Hepatic stellate cell (primary cell): ENCODE measurements around the gene KCNK5.
A peak's percentile ranks its signal among the peaks of the same experiment; 100 is the strongest.

Experiments used
- DNase-seq: peaks from one replicate; pipeline ENCODE4 v3.0.0; 2011; ENCODE audit warnings: low spot score

KCNK5 gene

DNA sequence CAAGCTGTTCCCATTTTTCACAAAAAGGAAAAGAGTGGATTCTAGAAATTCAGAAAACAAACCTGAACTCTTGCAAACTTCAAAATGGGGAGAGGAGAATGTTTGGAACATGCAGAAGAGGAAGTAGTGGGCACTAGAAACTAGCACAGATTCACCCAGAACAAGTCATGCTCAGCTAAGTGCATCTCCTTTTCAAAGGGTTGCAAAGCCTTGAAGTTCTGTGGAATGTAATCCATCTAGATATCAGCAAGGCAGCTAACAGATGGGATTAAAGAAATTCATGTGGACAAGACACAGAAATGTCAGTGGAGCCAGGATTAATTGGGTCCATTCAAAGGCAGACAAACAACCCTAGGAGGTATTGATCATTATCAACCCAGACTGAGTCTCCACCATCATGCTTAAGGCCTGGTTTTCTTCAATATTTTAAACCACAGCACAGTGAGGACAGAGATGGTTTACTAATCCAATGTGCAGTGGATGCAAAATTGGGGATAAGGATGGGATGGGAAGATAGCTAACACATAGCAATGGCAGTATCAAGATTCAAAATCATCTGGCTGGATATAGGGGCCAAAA is 31.3 kb downstream of the KCNK5 start:
- DNase-seq = no peak

- DNase-seq = no peak
Observed at GRCh38 chr6:39197521-39197920, 31.8 kb downstream of the KCNK5 start.

GRCh38 chr6:39196673-39197091 is 32.6 kb downstream of the KCNK5 start:
- DNase-seq = no peak

DNA sequence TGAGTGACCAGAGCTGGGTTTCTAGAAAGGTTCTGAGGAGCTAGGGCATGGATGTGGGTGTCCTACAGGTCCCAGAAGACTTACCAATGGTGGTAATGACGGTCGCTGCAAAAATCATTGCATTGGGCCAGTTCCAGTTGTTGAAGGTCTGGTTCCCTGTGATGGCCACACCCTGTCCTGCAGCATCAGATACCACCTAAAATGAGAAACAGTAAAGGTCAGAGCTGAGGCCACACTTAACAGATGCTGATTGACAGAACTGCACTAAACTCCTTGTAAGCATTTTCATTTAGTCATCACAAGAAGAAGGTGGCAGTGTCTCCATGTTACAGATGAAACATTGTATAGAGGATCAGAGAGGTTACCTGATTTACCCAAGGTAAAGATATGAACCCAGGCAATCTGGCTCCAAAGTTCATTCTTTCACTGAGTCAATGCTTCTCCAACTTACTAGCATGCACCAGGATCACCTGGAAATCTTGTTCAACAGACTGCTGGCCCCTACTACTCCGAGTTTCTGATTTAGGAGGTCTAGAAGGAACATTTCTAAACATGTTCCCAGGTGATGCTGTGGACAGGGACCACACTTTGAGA is 33.4 kb downstream of the KCNK5 start:
- DNase-seq = no peak

DNA sequence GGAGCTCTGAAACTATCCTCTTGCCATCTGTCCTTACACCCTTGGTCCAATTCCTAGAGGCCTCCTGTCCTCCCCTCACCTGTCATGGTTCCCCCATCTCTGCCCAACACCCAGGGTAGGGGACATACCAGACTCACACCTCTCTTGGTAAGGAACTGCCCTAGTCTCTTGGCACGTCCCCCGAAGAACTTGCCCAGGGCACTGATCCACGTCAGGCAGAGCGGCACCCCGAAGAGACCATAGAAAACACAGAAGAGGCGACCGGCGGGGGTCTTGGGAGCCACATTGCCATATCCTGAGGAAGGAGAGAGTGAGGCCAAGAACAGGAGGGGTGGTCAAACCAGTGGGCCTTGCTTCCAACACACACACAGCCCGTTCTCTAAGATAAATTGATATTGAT is 34.8 kb downstream of the KCNK5 start:
- DNase-seq = no peak

DNA sequence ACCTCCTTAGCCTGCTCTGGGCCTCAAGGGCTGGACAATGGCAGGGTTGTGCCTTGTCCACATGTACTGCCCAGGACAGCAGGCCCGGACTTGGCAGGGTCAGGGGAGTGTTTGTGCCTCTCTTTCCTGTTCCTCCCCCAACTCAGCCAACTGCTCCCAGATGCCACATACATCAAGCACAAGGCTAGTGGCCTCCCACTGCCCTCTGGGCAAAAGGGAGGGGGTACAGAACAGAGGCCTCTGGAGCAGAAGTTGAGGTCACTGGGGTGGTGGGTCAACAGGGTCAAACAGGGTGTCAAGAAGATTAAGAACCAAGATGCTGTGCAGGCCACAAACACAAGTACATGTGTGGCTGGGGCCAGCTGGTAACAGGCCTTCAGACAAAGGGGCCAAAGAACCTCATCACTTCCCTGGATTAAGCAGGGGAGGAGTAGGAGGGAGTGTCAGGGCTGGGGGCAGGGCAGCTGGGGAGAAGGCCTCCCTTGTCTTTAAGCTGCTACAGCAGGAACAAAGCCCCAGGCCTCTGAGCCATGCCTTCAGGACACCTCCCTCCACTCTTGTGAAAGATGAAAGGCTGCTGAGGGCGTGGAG is 36.0 kb downstream of the KCNK5 start:
- no peak for DNase-seq

DNA sequence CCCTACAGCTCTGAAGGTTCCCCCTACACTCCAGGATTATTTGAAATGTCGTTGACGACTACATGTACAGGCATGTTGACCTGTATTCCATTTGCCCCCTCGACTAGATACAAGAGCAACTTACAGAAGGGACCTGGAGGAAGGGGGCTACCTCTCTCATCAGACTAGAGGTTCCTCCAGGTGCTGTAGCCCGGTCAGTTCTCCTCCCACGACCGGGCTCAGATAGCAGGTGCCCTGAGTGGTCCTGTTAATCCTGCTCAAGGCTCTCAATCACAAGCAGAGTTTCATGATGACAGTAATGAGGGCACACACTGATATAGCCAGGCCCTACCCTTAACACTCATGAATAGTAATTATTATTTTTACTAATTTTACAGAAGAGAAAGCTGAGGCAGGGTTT is 36.5 kb downstream of the KCNK5 start:
- DNase-seq = no peak

DNA sequence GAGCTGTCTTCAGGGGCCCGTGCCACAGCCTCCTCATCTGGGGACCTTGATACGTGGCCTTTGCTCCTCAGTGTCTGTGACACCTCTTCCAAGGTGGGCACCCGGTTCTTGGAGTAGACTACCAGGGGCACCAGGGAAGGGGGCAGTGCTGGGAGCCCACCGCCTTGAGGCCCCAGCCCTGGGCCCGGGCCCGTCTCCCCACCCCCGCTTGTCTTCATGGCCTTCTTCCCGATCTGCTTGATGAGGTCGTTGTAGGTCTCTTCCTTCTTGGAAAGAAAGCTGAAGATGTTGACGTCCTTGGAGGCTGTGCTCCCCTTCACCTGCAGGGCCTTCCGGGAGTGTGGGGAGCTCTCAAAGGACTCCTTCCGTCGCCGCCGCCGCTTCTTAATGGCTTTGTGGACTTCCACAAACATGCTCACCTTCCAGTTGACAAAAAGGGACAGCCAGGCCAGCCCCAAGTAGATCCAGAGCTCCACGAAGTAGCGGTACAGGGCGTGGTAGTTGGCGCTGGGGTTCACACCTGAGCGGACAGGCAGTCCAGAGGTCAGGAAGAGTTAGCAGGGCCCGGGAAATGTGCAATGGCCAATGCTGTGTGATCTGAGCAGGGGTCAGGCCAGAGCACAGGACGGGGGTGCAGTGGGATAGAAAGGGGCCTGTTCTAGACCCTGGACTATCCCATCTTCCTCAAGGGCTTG is 37.9 kb downstream of the KCNK5 start:
- no peak for DNase-seq

DNA sequence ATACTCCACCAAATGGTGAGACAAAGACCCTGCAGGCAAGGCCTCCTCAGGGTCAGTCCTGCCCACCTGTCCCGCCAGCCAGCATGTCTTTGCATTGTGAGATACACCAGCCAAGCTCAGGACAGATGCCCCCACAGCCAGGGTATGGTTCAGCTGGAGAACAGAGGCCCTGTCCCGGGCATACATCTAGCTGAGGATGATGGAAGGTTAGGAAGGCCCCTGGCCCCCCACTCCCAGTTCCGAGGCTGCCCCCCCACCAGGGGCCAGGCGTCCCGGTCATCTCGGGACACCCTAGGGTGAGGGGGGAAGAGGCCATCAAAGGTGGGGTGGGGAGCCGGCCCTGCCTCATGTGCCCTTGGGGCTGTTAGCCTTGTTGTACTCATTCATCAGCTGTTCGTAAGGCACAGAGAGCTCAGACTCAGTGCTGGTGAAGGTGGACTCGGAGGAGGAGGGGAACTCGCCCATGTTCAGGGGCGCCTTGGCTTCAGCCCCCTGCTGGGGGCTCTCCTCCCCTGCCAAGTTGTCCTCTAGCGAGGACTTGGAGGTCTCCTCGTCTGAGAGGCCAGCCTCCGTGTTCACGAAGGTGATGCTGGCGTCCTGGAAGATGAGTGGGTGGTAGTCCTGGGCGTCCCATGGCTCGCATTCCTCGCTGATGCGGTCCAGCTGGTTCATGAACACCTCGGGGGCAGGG is 38.6 kb downstream of the KCNK5 start:
- DNase-seq = no peak

DNA sequence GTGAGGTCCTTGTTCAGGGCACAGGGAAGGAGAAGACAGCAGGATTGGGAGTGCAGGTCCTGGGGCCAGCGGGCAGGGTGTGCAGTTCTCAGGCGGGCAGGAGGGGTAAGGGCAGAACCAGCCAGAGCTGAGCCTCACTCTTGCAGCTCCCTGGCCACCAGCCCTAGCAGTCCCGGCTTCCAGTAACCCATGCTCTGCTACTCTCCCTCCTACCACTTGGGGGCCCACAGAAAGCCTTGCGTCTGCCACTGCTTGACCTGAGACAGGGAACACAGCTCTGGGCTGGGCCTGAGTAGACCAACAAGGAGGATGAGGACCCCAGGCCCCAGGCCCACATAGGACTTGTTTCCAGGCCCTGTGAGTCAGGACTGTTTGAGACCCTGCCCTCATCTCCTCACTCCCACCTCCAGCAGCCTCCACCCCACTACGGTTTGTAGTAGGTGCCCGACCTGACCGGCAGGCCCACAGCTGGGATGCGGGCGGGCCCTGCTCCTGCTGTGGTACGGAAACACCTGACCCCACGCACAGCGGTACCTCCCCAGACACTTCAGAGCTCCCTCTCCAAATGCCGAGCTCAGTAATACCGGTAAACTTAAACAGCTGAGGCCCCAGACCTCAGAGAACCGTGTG is 39.2 kb downstream of the KCNK5 start:
- peak; percentile 41 for DNase-seq

DNA sequence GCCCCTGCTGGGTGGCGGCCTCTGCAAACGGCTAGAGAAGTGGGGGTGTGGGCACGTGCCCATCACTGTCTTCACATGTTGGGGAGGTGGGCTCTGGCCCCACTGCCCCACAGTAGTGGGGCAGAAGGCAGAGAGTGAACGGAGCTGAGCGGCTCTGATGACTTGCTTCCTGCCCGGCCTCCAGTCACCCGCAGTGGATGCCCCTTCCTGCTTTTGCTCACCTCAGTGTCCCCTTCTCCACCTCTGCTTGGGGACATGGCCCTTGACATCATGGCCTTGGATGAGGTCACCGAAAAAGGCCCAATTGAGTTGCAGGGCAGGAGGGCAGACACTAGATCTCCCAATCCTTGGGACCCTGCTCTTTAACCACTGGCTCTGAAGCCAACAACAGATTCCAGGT is 40.1 kb downstream of the KCNK5 start:
- DNase-seq = no peak

DNA sequence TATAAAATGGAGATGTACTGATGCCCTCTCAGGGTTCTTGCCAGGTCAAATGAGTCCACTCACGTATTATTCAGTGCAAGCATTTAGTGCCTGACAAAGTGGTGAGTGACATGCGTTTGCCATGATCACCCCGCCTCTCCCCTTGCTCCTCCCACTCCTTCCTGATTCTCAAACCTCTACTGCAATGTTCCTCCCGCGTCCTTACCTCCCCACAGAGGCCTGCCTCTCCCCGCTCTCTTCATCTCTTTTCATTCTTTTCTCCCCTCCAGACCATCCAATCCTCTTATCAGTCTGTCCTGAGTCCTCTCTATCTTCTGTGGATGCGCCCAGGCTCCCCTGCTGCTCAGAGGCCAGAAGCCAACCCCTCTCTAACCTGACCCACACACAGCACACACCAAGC is 40.7 kb downstream of the KCNK5 start:
- no peak for DNase-seq

DNA sequence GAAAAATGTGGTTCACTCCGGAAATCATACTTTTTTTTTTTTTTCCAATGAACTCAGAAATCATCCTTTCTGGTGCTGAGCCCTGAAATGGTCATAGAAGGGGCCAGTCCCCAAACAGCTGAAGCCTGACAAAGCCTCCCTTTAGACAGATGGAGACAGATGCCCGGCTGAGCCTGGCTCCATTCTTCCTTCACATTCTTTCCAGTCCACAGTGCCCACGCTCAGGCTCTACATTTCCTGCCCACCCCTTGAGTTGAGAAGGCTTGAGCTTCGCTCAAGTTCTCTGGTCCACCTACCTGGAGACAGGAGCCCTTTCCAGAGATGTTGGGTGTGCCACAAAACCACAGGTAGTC is 41.2 kb downstream of the KCNK5 start:
- DNase-seq = no peak

DNA sequence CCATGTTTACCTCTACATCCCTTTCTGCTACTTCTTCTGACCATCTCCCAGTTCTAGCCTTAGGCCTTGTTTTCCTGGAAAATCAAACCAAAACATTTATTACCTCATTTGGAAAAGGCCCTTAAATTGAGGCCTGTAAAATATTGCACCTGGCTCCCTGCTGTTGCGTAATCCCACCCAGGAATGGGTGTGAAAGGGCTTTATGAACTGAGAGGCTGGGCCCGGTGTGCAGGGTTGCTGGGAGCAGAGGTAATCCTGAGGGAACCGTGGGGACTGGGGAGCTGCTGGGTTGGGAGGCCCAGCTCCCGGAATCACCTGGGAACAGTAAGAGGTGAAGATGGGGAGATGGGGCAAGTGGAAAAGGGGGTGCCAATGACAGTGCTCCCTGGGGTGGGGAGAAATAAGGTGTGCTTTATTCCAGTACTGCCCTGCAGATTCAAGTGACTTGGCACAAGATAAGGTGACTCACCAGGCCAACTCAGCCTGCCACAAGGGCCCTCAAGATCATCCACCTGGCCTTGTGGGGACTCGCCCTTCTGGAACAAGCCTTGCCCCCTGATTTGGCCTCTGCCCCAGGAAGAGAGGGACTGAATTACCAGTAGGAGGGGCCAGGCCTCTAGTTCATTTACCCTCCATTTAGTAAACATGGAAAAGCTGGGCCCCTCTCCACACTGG is 44.2 kb downstream of the KCNK5 start:
- DNase-seq = no peak

- DNase-seq = no peak
Observed at GRCh38 chr6:39182604-39183003, 46.7 kb downstream of the KCNK5 start.

DNA sequence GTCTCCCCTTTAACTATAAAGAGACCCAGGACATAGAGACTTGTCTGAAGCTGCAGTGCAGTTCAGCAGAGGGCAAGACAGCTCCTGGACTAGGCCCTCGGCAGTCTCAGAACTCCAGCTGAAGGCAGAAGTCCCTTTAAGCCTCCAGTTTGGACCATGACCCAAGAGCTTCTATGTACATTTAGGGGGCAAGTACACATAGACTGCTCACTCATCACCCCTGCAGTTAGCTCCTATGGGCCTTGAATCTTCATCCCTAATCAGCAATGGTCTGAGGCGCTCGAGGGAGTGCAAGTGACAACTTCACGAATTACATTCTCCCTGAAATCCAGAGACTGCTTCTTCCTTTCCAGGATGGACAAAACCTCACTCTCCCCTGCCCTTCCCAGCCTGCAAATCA is 47.4 kb downstream of the KCNK5 start:
- no peak for DNase-seq

DNA sequence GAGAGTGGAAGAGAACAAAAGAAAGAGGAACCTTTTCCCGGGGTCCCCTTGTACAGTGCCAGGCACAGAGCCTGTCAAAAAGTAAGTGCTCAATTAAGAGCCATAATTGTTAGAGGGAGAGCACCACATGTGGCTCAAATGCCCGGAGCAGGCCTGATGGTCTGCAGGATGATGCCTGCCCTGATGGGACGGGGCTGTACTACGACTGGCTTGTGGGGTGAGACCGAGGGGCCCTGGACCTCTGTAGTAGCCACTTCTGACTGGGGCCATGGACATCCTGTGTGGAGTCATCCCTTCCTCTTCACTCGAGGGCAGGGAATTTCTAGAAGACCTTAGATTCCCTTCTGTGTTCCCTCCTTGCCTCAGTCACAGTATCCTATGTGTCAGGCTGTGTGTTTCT is 47.9 kb downstream of the KCNK5 start:
- no peak for DNase-seq

- DNase-seq = no peak
Observed at GRCh38 chr6:39178804-39179203, 50.5 kb downstream of the KCNK5 start.

GRCh38 chr6:39178235-39178634 is 51.0 kb downstream of the KCNK5 start:
- DNase-seq = no peak

DNA sequence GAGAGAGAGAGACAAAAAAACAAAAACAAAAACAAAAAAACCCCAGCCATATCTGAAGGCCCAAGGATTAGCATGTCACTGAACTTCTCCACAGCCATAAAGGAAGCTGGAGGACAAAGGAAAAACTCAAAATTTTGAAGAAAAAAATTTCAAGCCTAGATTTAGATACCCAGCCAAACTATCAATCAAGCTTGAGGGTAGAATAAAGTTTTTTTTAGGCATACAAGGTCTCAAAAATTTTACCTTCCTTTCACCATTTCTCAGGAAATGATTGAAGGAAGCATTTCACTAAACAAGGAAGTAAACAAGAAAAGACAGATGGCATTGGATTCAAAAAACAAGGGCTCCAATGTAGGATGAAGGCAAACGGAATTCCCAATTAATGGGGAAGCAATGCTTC is 52.1 kb downstream of the KCNK5 start:
- DNase-seq = no peak

GRCh38 chr6:39173270-39173669 is 56.0 kb downstream of the KCNK5 start:
- DNase-seq = no peak

DNA sequence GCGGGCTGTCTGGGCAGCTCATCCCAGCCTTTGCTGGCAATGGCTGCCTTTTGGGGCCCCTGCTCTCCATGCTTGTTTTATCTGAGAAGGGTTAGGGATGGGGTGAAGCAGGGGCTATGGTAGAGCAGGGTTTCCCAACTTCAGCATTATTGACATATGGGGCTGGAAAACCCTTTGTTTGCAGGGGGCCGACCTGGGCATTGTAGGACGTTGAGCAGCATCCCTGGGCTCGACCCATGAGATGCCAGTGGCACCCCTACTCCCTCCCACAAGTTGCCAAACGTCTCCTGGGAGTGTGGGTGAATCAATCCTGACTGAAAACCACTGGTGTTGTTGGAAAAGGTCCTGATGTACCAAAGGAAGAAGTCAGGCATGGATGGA is 56.9 kb downstream of the KCNK5 start:
- DNase-seq = no peak
